ENCODE measurements around the gene ANTXRL.
A peak's percentile ranks its signal among the peaks of the same experiment; 100 is the strongest.
"Not testable (repeated sequence)": the region's sequence is repeated elsewhere in the genome, so short reads cannot be mapped to it uniquely, and the experiment has no call there.

The ANTXRL gene

DNA sequence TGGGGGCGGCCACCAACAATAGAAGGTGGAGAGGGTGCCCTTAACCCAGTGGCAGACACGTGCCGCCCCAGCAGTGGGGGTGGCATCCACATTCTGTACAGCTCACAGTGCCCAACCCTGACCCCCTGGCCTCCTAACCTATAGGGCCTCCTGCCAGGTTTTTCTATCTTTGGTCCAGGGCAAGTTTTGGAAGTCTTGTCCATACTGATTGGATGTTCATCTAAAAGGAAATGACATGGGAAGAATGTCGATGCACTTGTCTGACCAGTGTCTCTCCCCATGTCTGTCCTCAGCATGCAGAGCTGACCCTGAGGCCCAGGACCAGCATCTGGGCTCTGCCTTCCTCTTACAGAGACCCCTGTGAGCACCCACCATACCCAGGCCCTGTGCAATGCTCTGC is 32.3 kb upstream of the ANTXRL start:
- DNase-seq (ENCODE audit: low read depth), result no peak

DNA sequence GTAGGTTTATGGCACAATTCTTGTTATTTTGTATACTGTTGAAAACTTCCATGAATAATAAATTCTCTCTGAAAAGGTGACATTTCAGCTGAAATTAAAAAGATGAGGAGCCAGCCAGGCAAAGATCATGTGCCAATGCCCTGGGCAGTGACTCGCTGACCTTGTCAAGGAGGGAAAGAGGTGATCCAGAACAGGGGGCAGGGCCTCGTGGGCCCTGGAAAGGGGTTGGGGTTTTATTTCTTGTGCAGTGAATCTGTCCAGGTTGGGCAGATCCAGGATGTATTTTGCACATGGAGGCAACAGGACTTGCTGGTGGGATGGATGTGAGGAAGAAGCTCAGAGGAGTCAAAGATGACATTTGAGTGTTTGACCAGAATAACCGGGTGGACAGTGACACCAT is 31.6 kb upstream of the ANTXRL start:
- not testable (repeated sequence) for DNase-seq (ENCODE audit: low read depth)

DNA sequence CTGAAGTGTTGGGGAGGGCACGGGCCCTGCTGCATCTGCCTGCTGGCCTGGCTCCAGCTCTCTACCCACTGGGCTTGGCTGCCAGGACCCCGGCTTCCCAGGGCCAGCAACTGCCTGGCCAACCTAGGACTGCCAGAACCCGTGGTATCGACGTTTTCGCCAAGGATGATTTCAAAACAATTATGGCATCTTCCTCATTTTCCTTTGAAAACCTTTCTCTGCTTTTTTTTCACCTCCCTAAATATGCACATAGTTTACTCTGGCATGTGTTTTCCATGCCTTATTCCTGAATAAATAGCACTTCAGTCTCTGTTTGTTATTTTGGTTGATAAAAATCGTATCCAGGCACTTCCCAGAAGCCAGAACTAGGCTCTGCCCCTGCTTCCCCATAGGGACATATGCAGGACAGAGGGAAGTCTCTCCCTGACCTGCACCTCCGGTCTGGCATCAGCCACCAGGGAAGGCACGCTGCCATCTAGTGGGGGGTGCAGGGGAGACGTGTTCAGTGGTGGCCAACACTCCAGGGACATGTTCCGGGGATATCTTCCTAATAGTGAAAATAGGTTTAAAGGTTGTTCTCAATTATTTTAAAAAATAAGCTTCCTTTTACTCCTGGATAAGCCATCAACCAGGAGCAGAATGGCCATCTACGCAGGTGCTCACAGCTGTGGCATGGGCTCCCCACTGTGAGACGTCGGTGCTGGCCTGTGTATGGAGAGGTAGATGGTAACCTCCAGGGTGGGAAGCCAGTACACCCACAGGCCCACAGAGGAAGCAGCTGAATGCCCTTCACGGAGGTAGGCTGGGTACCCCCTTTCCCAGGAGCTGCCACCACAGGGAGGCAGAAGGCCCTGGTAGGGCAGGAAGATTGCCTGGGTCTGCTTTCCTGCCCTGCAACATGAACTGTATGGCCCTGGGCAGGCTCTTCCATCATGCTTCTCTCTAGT is 30.7 kb upstream of the ANTXRL start:
- DNase-seq (ENCODE audit: low read depth), result peak; percentile 29

DNA sequence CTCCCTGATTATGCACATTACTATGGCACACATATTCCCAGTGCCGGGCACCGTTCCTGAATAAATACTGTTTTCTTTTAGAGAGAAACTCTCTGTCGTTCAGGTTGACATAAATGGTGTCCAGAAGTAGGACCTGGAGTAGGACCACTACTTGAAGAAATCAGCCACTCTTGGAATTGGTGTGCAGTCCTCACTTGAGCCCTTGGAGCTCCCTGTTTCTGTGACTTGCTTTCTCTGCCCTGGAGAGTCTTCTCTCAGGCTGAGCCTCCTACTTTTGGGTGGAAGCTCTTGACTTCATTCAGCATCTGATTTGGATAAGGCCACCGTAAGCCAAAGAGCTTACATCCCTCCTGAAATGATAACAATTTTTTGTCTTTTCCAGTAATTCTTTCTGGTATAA is 29.7 kb upstream of the ANTXRL start:
- DNase-seq (ENCODE audit: low read depth), result no peak

DNA sequence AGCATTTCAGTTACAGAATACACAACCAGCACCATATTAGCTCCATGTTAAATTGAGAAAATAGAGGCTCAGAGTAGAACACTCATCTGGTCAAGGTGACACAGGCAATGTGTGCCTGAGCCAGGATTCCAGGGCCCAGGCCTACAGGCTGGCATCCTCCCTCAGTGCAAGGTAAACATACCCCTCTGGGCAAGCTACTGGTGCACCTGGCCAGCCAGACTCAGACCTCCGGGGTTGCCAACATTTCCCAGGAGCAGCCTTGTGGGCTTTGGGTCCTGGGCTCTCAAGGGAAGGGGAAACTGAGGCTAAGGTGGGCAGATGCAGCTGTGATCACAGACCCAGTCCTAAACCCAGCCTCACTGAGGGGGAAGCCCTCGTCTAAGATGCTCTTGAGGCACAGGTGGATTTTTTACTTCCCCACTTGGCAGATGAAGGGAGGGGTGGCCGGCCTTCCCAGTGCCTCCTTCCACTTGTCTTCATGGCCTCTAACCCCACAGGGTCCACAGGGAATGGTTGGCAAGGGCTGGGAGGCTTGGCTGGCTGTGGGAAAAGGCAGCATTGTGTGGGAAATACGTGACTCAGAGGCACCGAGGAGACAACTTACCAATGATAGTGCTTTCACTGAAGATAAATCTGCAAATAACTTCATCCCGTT is 23.8 kb upstream of the ANTXRL start:
- not testable (repeated sequence) for DNase-seq (ENCODE audit: low read depth)

DNA sequence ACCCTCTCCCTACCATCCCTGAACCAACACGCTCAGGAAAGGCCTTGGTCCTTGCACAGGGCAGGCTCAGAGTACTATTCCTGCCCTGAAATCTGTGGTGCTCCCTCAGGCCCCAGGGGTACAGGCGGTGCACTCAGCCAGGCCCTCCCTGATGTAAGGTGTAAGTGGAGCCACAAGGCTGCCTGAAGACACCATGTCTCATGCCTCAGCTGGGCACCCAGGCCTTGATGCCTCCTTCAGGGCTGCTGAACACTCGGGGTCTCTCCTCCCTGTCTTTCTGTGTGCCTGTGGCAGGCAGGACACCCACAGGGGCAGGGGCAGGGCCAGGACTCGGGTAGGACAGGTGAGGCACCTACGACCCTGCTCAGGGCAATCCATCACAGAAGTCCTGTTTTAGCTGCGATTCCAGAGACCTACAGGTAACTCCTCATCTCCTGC is 22.9 kb upstream of the ANTXRL start:
- DNase-seq (ENCODE audit: low read depth), result no peak

DNA sequence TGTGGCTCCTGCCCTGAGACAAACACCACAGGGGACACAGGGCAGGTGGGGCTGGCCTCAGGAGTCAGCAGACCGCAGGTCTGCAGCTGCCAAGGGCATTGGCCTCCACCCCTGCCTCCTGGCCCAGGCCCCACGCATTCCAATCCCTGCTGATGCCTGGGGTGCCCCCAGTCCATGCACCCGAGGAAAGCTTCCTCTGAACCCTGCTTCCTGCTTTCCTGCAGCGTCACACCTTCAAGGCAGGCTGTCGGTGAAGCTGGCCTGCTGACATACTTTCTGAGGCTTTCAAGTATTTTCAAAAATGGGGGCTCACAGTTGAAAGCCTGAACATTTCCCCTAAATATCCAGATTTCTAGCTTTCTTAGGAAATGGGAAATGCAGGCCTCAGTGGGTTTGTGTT is 22.5 kb upstream of the ANTXRL start:
- no peak for DNase-seq (ENCODE audit: low read depth)

DNA sequence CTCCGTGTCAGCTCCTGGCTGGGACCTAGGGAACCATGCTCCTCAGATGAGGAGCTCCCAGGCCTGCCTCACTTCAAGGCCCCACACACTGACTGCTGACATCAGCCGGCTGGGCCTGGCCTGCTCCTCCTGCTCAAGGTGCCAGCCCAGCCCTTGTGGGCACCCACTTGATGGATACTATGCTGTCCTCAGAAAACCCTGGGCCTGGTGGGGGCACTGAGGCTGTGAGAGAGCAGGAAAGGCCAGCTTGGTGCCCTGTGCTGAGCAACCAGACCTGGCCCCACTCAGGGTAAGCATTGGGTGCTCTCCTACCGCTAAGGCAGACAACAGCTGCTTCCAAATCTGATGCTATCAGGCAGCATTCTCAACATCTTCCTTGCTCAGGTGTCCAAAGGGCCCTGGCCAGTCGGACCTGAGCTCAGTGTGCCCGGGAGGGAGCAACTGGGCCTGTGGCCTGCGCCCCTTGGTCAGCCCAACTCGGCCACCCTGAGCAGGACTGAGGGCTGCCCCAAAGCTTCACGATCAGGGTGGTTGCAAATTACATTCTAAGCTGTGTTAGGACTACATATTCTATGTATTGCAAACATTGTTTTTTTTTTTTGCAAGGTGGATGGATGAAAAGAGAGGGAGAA is 21.9 kb upstream of the ANTXRL start:
- DNase-seq (ENCODE audit: low read depth), result no peak

DNA sequence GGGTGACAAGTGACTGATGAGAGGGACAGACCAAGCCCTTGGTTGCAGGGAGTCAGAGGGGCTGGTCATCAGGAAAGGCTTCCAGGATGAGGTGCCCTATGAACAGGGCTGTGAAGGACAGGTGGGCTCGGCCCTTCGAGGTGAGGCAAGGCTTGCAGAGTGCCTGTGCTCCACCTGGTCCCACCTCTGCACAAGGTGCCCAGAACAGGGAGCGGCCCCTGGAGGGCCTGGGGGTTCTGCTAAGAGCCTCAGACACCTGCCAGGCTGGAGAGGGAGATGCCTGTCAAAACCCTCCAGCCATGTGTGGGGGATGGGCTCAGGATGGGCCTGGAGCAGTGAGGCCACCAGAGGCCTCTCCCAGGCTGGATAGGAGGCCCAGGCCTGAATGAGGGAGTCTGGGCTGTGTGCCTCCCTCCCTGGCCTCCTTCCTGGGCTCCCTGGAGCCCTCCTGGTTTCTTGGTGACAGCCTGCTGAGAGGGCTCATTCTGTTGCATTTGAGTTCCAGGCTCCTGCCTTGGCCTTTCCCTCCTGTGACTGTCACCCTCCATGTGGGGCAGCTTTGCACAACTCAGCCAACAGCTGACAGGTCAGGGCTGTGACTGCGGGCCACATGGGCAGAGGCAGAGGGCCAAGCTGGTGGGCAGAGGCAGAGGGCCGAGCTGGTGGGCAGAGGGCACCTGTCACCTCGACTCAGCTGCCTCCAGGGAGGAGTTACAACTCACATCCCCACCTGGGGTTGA is 21.1 kb upstream of the ANTXRL start:
- DNase-seq (ENCODE audit: low read depth), result not testable (repeated sequence)

DNA sequence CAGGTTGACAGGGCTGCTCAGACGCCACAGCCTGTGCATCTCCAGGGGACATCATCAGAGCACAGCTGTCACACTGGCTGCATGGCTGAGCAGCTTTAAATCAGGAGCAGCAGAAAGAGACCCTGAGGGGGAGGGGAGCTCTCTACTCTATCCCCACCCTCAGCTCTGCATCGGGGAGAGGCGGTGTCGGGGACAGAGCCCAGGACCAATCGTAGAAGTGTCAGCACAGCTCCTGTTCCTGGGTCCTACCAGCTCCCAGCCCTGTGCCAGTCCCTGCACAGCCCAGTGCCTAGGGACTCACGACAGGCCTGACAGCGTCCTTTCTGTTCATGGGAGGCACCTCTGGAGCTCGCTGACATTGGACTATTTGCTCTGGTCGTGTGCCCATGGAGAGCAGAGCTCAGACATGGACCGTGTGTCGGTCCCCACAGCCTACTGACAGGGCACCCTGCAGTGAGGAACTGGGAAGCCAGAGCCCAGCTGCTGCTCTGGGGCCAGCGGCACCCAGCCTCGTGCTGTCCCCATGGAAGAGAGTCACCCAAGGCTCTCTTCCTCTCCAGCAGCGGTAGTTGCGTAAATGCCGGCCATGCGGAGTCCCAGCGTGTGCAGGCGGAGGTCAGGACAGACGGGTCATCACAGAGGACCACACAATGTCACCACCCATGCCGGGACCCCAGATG is 20.4 kb upstream of the ANTXRL start:
- DNase-seq (ENCODE audit: low read depth), result no peak

DNA sequence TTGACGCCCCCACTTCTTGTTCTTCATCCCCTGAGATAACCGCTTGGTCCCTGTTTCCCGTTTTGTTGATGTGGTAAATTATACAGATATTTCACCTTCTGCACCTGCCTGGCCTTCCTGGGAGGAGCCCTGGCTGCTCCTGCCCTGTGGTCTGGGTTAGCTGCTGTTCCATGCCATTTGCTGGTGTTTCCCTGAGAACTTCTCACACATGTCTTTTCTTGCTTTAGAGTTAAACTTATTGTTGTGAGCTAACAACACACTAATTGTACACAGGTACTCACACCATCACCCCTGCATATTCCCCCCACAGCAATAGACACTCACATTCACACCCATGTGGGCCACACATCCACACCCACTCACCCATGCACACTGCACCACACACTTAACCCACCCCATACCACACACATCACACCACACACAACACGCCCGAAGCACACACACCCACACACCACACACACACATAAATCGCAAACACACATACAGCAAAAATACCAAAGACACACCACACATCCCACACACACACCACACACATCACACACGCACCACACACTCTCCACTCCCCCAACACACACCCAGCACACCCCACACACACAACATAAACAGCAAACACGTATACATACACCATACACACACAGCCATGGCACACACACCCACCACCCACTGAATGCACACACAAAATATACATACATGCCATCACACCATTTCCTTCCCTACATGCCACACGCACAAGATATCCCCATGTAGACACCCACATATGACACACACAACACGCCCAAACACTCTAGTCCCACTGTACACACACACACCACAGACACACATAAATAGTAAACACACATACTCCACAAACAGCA is 19.4 kb upstream of the ANTXRL start:
- DNase-seq (ENCODE audit: low read depth), result no peak

DNA sequence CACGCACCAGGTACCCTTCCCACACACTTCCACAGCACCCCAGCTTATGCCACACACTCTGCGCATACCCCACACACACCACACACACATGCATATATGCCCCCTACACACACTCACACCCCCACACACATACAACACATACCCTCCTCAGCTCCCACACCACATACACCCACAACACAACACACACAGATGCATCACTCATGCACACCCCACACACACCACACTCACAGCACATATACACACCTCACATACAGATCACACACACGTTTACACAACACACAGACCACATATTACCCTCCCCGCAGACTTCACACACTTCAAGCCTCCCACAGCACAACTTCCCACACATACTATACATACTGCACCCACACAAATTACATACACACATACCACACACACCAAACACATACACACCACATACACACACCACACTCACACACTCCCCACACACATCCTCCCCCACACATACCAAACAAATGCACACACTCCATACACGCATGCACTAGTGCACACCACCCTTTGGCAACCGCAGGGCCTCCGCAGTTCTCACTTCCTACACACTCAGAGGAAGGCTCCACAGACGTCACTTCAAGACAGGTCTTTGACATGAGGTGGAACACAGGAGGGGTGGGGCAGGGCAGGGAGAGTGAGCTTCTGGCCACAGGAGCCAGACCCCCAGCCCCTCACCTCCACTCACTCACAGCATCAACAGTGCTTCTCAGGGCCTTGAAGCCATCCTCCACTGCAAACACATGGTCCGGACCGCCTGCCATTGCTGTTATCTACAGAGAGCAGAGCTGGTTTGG is 18.5 kb upstream of the ANTXRL start:
- DNase-seq (ENCODE audit: low read depth), result peak; percentile 52

DNA sequence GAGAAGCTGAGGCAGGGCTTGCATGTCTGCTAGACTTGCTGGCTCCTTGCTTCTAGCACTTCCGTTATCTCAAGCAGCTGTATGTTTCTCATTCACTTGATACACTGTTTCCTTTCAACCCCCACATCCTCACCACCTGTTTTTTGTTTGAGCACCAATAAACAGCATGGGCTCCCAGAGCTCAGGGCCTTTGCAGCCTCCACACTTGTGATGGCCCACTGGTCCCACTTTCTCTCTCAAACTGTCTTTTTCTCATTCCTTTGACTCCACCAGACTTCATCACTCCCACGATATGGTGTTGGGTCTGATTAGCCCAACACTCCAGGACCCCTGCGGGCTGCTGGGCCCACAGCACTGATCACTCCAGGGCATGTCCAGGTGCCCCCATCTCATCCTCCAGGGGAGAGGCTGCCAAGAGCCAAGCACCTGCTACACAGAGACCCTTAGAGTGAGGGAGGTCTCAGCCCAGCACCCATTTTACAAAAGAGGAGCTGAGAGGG is 17.2 kb upstream of the ANTXRL start:
- peak; percentile 16 for DNase-seq (ENCODE audit: low read depth)

DNA sequence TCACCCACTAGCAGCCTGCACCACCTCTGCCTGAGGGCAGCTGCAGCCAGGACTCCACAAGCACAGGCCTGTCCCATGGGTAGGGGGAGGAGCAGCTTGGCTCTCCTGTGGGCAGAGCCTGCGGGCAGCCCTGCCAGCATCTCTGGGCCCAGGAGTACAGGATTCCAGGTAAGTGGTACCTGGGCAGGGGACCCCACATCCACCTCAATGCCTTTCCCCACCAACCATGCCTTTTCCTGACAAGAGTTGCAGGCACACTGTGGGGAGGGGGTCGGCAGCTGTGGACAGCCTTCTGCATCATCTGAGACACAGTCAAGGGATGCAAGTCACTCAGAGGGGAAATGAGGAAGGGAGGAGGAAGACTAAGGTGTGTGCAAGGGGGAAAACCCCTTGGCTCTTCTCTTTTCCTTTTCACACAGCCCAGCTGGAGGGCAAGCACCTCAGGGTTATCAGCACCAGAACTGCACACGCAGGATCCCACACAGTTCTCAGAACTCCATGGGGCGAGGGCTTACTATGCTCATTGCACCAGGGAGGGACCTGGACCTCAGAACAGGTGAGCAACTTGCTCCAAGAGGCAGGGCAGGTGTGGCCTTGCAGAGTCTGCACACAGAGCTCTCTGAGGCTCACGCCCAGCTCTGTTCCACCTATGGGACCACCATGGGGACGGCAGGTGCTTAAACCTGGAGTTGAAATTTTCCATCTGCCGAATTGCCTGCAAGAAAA is 16.5 kb upstream of the ANTXRL start:
- no peak for DNase-seq (ENCODE audit: low read depth)

DNA sequence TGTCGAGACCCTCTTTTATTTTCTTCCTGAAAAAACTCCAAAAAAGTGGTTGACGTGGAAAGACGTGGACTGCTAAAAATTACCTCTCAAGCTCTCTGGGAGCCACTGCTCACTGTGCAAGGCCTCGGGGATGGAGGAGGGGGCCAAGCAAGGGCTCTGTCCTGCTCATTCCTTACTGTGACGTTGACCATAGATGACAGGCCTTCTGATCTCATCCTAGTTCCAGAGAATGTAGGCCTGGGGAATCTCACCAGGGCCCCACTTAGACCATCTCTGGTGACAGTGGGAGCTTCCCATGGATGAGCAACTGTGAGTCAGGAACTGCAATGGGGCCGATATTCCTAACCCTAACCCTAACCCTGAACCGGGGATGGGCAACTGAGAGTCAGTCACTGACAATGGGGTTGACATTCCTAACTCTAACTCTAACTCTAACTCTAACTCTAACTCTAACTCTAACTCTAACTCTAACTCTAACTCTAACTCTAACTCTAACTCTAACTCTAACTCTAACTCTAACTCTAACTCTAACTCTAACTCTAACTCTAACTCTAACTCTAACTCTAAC is 15.8 kb upstream of the ANTXRL start:
- not testable (repeated sequence) for DNase-seq (ENCODE audit: low read depth)

DNA sequence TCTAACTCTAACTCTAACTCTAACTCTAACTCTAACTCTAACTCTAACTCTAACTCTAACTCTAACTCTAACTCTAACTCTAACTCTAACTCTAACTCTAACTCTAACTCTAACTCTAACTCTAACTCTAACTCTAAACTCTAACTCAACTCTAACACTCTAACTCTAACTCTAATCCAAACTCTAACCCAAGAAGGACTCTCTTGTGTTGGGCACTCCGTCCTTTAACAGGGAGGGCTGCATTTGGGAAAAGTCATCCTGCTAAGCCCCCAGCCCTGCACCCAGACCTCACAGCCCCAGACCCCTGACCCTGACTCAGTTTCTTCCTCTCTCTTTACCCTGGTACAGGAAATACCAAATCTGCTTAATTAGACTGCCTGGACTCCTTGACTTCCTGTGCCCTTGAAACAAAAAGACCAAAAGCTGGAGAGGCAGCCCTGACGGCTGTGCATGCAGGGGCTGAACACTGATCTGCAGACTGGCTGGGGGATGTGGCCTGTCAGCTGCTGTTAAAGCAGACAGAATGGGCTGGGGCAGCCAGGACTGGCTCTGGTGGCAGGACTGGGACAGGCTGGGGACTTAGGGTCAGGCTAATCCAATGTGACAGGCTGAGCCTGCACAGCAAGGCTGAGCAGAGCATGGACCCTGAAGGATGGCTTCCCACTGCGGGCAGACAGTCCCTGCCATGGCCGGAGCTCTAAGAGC is 14.8 kb upstream of the ANTXRL start:
- not testable (repeated sequence) for DNase-seq (ENCODE audit: low read depth)

DNA sequence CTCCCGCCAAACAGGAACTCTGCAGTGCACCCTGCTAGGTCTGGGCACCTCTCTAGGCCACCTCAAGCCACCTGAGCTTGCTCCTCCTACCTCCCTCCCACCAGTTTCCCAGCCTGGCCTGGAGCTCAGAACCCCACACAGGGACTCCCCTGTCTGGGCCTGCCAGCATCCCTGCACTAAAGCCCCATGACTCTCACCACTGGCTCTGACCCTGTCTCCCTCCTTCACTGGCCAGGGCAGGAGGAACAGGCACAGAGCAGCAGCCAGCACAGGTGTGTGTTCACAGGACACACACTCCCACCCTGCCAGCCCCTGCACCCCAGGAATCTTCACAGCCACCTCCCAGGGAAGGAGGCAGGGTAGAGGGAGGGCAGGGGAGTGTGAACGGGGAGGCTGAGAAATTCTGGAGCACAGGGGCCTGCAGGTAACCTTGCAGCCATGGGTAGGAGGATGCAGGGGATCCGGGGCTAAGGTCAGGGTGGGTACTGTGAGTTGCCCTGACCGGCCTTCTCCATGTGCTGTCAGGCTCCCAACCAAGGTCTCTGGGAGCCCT is 13.9 kb upstream of the ANTXRL start:
- DNase-seq (ENCODE audit: low read depth), result no peak
